Measurements from ENCODE around the gene ACYP1. TPM values are rescaled to one million over a fixed set of nuclear protein-coding genes. Genes with fewer than 3 reads are reported as not detected.

Gene ACYP1
- total and polyA plus RNA-seq, 2 of the 13 experiments (the other 11 are each of a cell fraction or from before 2014, with no cell fraction given), result 9.7 to 22.4 TPM

DNA sequence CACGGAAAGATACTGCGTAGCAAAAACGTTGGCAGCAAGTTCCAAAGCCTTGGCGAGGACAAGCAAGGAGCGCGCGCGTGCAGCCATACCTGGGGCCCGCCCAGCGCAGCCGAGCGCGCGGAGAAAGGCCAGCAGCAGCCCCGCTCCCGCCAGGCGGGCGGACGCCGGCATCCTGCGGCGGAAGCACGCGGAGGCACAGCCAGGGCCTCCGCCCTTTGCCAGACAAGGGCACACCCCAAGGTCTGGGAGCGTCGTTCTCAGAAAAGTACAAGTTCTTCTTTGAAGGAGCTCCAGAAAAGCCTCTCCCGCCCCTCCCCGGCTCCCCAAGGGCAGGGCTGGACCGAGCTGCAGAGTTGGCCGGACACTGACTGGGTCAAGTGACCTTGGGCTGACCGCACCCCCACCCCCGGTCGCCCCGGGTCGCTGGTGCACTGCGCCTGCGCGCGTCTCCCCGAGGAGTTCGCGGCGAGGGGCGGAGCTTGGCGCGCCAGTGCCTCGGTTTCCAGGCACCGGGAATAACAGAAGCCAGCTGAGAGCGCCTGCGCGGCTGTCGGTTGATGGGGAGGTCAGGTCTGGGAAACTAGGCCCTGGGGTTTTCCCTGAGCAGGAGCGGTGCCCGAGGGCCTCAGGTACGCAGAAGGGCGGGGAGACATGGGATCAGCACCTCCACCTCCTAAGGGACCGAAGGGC, 5.4 kb upstream of the ACYP1 start, which contains the start of gene ZC2HC1C (continued):
- 0 out of 2 replicates have a peak, but pooled peaks have one; percentile 32 for TF ChIP-seq SMAD9 (CRISPR knock-in tag; IDR thresholded peaks at IDR 0.05)
- peak; percentile 71 for TF ChIP-seq DRAP1 (CRISPR knock-in tag; IDR thresholded peaks at IDR 0.05)
- no peak; the same call in 1 of the 2 replicates for TF ChIP-seq FOSL2 (CRISPR knock-in tag; IDR thresholded peaks at IDR 0.05)
- TF ChIP-seq ZNF441 (CRISPR knock-in tag; IDR thresholded peaks at IDR 0.05; ENCODE audit: borderline replicate concordance), result no peak
- TF ChIP-seq, protein P1, sequence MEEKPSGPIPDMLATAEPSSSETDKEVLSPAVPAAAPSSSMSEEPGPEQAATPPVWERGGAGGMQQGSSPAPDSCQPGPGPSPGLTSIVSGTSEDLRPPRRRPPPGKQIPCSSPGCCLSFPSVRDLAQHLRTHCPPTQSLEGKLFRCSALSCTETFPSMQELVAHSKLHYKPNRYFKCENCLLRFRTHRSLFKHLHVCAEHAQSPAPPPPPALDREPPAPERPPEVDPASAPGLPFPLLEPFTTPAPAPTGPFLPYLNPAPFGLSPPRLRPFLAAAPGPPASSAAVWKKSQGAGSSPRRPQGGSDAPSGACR (CRISPR knock-in tag; IDR thresholded peaks at IDR 0.05), result 0 out of 2 replicates have a peak, but pooled peaks have one; percentile 88
- 0 out of 2 replicates have a peak, but pooled peaks have one; percentile 42 for TF ChIP-seq CERS6 (CRISPR knock-in tag; IDR thresholded peaks at IDR 0.05)
- 0 out of 2 replicates have a peak, but pooled peaks have one; percentile 61 for TF ChIP-seq ZNF724P (CRISPR knock-in tag; IDR thresholded peaks at IDR 0.05; ENCODE audit: borderline replicate concordance)
- TF ChIP-seq, protein P2, sequence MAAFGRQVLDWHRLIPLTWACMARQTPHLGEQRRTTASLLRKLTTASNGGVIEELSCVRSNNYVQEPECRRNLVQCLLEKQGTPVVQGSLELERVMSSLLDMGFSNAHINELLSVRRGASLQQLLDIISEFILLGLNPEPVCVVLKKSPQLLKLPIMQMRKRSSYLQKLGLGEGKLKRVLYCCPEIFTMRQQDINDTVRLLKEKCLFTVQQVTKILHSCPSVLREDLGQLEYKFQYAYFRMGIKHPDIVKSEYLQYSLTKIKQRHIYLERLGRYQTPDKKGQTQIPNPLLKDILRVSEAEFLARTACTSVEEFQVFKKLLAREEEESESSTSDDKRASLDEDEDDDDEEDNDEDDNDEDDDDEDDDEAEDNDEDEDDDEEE (CRISPR knock-in tag; IDR thresholded peaks at IDR 0.05), result no peak
- no peak; the same call in 1 of the 2 replicates for TF ChIP-seq SOX5 (CRISPR knock-in tag; IDR thresholded peaks at IDR 0.05; ENCODE audit: borderline replicate concordance)
- TF ChIP-seq ZFP36 (IDR thresholded peaks at IDR 0.05; ENCODE audit: borderline replicate concordance, low read depth, low read length, partially characterized antibody), result no peak
- 0 out of 2 replicates have a peak, but pooled peaks have one; percentile 39 for TF ChIP-seq ZSCAN12 (CRISPR knock-in tag; IDR thresholded peaks at IDR 0.05)
- TF ChIP-seq ZZZ3 (CRISPR knock-in tag; IDR thresholded peaks at IDR 0.05; ENCODE audit: borderline replicate concordance), result no peak
- no peak for TF ChIP-seq GATAD1 (CRISPR knock-in tag; IDR thresholded peaks at IDR 0.05)
- TF ChIP-seq ZSCAN20 (CRISPR knock-in tag; IDR thresholded peaks at IDR 0.05; ENCODE audit: borderline replicate concordance), result no peak; the same call in 1 of the 2 replicates
- TF ChIP-seq ZNF160 (CRISPR knock-in tag; IDR thresholded peaks at IDR 0.05), result no peak; the same call in 1 of the 2 replicates
- TF ChIP-seq ZNF878 (CRISPR knock-in tag; IDR thresholded peaks at IDR 0.05), result 0 out of 2 replicates have a peak, but pooled peaks have one; percentile 49
- TF ChIP-seq ZNF879 (CRISPR knock-in tag; IDR thresholded peaks at IDR 0.05), result 0 out of 2 replicates have a peak, but pooled peaks have one; percentile 12
- TF ChIP-seq HMGXB4 (CRISPR knock-in tag; IDR thresholded peaks at IDR 0.05; ENCODE audit: borderline replicate concordance in 1 of 2, low read depth in 1 of 2), result peak; percentile 47 to 65; a peak in 1 of 4 replicates
- TF ChIP-seq MED8 (CRISPR knock-in tag; IDR thresholded peaks at IDR 0.05; ENCODE audit: insufficient replicate concordance), result no peak
- TF ChIP-seq YY1 (IDR thresholded peaks at IDR 0.05; ENCODE audit: insufficient read depth, insufficient replicate concordance, low read depth, low read length), result peak; percentile 76
- no peak for TF ChIP-seq TCF7L2 (IDR thresholded peaks at IDR 0.05; ENCODE audit: low read depth, low read length)

Data from HepG2 (cell line).